ENCODE measurements around the gene NRF1. TPM values are rescaled to one million over a fixed set of nuclear protein-coding genes. Genes with fewer than 3 reads are reported as not detected.

The NRF1 gene
- total RNA-seq, 1 experiment from 2014 or later: 14.0 TPM

GRCh38 chr7:129785685-129786514 is 174.4 kb downstream of the NRF1 start:
- TF ChIP-seq CTCF (IDR thresholded peaks at IDR 0.05) (no peak), POLR2AphosphoS5 (IDR thresholded peaks at IDR 0.05; ENCODE audit: low read depth, low read length) (no peak), TCF7L2 (IDR thresholded peaks at IDR 0.05; ENCODE audit: low read depth, low read length) (no peak)
- TF ChIP-seq, protein P1, sequence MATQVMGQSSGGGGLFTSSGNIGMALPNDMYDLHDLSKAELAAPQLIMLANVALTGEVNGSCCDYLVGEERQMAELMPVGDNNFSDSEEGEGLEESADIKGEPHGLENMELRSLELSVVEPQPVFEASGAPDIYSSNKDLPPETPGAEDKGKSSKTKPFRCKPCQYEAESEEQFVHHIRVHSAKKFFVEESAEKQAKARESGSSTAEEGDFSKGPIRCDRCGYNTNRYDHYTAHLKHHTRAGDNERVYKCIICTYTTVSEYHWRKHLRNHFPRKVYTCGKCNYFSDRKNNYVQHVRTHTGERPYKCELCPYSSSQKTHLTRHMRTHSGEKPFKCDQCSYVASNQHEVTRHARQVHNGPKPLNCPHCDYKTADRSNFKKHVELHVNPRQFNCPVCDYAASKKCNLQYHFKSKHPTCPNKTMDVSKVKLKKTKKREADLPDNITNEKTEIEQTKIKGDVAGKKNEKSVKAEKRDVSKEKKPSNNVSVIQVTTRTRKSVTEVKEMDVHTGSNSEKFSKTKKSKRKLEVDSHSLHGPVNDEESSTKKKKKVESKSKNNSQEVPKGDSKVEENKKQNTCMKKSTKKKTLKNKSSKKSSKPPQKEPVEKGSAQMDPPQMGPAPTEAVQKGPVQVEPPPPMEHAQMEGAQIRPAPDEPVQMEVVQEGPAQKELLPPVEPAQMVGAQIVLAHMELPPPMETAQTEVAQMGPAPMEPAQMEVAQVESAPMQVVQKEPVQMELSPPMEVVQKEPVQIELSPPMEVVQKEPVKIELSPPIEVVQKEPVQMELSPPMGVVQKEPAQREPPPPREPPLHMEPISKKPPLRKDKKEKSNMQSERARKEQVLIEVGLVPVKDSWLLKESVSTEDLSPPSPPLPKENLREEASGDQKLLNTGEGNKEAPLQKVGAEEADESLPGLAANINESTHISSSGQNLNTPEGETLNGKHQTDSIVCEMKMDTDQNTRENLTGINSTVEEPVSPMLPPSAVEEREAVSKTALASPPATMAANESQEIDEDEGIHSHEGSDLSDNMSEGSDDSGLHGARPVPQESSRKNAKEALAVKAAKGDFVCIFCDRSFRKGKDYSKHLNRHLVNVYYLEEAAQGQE (IDR thresholded peaks at IDR 0.05; ENCODE audit: insufficient read depth in 1 of 2, low read depth in 2 of 2, low read length in 1 of 2): no peak
- intact Hi-C loops (cut with micrococcal nuclease; ENCODE audit: unreplicated experiment): no loop called here
- CTCF ChIA-PET: interaction anchor here (0.6 kb wide), 1 partner anchor 143 kb away, joined by 3 read pairs; no protein-coding TSS in a partner anchor

GRCh38 chr7:129786825-129787563 is 175.5 kb downstream of the NRF1 start:
- no TSS peak for BruUV-seq (replicated peaks)
- in situ Hi-C loops (cut with HindIII; ENCODE audit: low pct_unique_long_range_greater_than_20kb, low sequenced_read_pairs) (no loop called here), intact Hi-C loops (cut with micrococcal nuclease; ENCODE audit: unreplicated experiment) (no loop called here)
- DNase-seq (ENCODE audit: low read depth, low spot score) (no peak), ATAC-seq (no peak; the same call in 1 of the 2 replicates)
- CTCF ChIA-PET: no interaction called here
- no peak overlapping the region for H3K27ac ChIP-seq (ENCODE audit: low read length)
- no peaks in the 10 kb centered on the region for H3K36me3 ChIP-seq (ENCODE audit: control insufficient read depth, insufficient read depth, low read length)
- TF ChIP-seq TCF7L2 (IDR thresholded peaks at IDR 0.05; ENCODE audit: low read depth, low read length) (no peak), POLR2AphosphoS5 (IDR thresholded peaks at IDR 0.05; ENCODE audit: low read depth, low read length) (no peak), SIN3A (IDR thresholded peaks at IDR 0.05; ENCODE audit: borderline replicate concordance, insufficient read depth, low read depth, low read length) (no peak), CTCF (IDR thresholded peaks at IDR 0.05) (no peak)
- TF ChIP-seq, protein P1 (IDR thresholded peaks at IDR 0.05; ENCODE audit: insufficient read depth in 1 of 2, low read depth in 2 of 2, low read length in 1 of 2): no peak
- no peaks in the 10 kb centered on the region for H3K27me3 ChIP-seq (ENCODE audit: control insufficient read depth, insufficient read depth, low read length)
- no peak overlapping the region for H3K4me3 ChIP-seq (ENCODE audit: low read depth in 2 of 2, low read length in 2 of 2)
- POLR2A ChIA-PET: no interaction called here
- no peaks in the 10 kb centered on the region for H3K9me3 ChIP-seq (ENCODE audit: control insufficient read depth, insufficient read depth, low read depth, low read length)
- H3K4me1 ChIP-seq (ENCODE audit: control insufficient read depth, insufficient read depth, low read length): peaks cover 3% of the 10 kb centered on the region; the same call in 1 of the 2 replicates

More at GRCh38 chr7:129785685-129786514, 174.4 kb downstream of the NRF1 start:
- ATAC-seq (no peak), DNase-seq (ENCODE audit: low read depth, low spot score) (no peak)
- no peak overlapping the region for H3K4me3 ChIP-seq (ENCODE audit: low read depth in 2 of 2, low read length in 2 of 2)
- BruUV-seq (replicated peaks): no TSS peak
- in situ Hi-C loops (cut with HindIII; ENCODE audit: low pct_unique_long_range_greater_than_20kb, low sequenced_read_pairs): no loop called here
- H3K4me1 ChIP-seq (ENCODE audit: control insufficient read depth, insufficient read depth, low read length): peaks cover 9% of the 10 kb centered on the region; the same call in 1 of the 2 replicates
- no peak overlapping the region for H3K27ac ChIP-seq (ENCODE audit: low read length)
- no peaks in the 10 kb centered on the region for H3K36me3 ChIP-seq (ENCODE audit: control insufficient read depth, insufficient read depth, low read length)
- H3K27me3 ChIP-seq (ENCODE audit: control insufficient read depth, insufficient read depth, low read length): no peaks in the 10 kb centered on the region
- POLR2A ChIA-PET: no interaction called here
- no peaks in the 10 kb centered on the region for H3K9me3 ChIP-seq (ENCODE audit: control insufficient read depth, insufficient read depth, low read depth, low read length)
